Measurements from ENCODE around the gene TLR10.

The TLR10 gene

DNA sequence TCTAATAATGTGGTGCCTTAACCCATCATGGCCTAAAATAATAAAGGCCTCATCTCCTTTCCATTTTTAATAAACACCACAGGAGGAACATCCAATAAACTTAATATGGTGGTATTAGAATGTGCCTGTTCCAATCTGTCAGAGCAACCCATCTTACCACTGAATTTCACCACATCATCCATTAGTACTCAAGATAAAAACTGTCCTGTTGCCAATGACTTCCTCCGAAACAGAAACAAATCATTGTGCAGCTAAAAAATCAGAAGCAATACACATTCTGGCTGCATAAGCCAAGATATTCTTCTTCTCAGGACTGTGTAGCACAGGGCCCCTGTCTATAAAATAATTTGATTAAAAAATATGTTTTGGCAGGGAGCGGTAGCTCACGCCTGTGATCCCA lies 18.5 kb downstream of the TLR10 start:
- no peak for DNase-seq (ENCODE audit: low read depth)

DNA sequence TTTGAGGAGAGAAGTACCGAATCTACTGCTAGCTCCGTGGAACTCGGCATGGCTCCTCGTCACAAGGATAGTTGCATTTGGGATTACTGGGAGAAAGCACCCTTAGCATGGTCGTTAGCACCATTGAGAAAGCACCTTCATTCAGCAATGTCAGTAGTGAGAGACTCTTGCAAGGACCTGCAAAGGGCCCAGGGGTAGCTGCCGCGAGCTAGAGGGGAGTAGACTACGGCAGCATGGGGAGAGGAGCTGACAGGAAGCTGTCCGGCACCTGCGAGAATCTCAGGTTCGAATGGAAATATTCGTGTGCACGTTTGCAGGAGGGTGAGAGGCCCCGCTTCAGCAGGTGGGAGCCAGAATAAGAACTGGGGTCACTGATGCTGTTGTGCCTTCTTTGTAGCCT lies 20.2 kb downstream of the TLR10 start:
- no peak for DNase-seq (ENCODE audit: low read depth)

DNA sequence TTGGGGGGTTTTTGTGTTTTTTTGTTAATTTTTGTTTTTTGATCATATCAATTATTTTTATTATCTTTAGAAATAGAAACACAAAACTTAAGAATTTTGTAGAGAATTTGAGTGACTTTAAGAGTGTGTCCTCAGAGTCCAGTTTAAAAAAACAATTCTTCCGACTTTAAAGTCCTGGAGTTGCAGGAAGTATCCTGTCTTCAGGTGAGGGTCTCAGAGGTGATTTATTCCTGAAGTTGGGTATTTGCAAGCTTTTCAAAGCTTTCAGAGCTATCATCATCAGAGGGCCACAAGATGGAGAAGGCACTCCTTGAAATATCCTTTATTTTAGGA lies 23.0 kb downstream of the TLR10 start:
- no peak for DNase-seq (ENCODE audit: low read depth)

DNA sequence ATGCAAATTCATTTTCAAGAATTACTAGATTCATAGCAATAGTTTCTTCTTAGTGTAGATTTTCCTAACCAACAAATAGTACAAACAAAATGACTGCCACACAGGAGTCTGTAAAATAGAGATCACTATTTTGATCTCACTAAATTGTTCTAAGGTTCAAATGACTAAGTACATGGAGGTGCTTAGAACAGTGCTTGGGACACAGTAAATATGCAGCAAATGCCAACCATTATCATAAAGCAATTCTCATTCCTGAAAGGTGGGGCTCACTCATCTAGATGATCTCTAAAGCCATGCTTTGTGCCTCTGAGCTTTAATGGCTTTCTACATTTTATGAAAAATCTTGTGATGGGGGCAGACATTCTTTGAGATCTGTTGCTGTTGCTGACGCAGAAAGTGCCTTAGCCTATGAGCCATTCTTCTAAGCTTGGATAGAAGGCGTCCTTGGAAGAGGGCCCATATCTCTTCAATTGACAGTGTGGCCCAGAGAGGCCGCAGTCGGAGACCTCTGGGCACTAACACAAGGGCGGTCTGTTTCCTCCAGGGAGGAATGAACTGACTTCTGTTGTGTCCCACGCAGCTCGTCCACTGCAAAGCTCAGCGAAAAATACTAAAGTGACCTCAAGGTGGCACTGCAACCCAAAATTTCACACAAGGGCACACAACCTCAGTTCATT lies 23.5 kb downstream of the TLR10 start:
- DNase-seq (ENCODE audit: low read depth): no peak

DNA sequence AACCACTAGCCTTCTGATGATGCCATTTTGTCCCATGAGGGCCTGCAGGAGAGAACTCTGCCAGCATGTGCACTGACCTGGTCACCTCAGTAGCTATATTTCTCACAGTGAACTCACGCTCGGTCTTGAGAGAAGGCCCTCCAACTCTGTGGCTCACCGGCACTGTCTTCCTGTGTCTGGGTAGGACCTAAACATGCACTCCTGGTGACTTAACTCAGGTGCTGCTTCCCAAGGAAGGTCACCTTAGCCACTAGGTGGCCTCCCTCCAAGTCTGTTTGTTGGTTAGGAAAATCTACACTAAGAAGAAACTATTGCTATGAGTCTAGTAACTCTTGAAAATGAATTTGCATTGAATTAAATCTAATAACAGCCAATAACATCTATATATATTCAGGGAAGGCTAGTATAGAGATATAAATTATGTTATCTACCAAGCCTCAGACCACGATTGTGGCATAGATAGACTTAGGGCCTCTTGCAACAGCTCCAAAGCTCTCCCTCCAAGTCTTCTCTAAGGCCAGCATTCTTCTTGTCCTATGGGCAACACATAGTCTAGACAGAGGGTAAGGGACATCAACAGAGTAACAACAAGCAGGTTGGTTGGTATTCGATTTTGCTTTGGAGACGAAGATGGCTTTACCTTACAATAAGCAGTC lies 24.7 kb downstream of the TLR10 start:
- no peak for DNase-seq (ENCODE audit: low read depth)

DNA sequence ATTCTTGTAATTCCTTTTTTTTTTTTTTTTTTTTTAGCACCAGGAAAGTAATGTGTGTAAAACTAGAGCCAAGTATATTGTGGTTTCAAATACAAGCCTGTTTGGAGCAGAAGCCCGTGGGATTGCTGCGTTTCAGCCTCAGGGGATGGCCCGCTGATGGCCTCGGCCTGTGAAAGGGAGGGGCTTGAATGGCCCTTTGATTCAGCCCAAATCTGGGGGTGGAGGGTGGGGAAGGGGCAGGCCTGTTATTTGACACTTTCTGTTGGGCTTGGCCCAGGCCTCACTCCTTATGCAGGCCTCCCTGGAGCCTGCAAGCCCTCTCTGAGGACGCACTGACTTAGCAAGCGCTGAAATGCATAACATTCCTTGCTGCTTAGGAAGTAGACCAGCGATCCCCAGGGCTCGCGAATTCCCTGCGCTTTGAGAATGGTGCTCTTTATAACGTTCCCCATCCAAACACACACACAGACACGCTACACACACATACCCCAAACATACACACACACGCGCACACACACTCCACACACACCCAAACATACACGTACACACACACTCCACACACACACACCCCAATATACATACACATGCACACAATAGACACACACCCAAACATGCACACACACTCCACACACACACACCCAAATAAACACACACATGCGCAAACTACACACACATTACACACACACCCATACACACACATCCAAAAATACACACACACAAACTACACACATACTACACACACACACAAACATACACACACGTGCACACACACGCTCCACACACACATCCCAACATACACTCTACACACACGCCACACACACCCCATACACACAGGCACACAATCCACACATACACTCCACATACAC lies 29.6 kb downstream of the TLR10 start:
- peak; percentile 88 for DNase-seq (ENCODE audit: low read depth)

DNA sequence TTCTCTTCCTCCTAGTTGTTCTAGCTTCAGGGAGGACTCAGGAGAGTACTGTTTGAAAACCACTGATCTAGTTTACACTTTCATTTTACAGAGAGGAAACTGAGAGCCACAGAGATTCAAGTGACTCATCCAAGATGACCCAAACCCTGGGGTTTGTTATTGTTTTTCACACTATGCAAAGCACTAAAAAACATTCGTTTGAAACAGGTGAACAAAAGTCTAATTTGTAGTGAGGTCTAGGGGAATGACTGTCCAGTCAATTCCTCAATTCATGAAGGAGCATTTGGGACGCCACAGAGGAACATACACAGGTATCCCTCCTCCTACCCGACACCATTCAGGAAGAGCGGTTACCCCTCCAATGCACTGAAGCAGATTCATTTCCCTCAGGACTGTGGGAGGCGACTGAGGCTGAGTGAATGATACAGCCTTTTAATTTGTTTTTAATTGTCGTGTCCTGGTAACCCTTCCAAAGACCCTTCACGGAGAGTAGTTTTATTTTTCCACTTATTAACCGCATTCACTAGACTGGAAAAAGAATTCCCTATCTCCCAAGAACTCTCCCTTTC lies 30.3 kb downstream of the TLR10 start:
- DNase-seq (ENCODE audit: low read depth): peak; percentile 12

DNA sequence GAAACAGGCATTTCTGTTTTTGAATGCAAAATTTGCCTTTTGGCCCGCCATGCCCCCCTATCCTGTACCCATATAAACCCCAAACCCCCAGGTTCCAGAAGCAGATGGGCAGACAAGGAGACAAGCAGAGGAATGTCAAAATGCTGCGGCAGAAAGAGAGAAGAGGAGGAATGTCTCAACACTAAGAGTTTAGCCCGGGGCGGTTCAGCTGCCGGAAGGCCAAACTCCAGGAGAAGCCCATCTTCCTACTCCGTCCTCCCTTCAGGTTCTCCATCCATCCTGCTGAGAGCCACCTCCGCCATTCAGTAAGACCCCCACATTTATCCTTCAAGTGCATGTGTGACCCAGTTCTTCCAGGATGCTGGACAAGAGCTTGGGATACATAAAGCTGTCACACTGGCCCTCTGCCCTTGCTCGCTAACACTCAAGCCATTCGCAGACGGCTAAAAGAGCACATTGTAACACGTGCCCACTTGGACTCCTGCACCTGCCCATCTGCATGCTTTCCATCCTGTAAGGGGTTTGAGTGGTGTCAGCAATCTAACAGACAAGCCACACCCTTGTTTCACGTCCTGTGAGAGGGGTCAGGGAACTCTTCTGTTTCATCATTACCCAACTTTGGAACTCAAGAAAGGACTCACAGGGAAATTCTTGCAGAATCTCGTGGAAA lies 31.3 kb downstream of the TLR10 start:
- no peak for DNase-seq (ENCODE audit: low read depth)

DNA sequence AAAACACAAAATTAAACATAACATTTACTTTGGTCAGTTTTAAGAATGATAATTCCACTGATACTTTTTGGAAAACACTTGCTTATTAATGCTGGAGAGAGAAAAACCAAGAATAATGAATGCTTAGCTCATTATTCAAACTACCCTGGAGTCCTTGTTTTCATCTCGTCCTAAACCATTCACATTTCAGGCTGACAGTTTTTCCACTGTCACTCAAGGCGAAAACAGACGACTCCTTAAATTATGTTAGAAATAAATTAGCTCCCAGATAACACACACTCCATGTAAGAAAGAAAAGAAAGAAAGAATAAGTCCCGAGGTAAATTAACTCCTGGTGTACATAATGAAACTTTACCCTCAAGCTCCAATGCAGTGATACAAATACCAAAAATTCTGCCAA lies 33.5 kb downstream of the TLR10 start:
- no peak for DNase-seq (ENCODE audit: low read depth)

DNA sequence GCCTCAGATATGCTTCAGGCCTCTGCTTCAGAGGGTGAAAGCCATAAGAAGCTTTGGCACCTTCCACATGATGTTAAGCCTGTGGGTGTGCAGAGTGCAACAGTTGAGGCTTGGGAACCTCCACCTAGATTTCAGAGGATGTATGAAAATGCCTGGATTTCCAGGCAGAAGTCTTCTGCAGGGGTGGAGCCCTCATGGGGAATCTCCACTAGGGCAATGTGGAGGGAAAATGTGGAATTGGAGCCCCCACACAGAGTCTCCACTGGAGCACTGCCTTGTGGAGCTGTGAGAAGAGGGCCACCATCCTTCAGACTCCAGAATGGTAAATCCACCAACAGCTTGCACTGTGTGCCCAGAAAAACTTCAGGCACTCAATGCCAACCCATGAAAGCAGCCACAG lies 35.2 kb downstream of the TLR10 start:
- no peak for DNase-seq (ENCODE audit: low read depth)

DNA sequence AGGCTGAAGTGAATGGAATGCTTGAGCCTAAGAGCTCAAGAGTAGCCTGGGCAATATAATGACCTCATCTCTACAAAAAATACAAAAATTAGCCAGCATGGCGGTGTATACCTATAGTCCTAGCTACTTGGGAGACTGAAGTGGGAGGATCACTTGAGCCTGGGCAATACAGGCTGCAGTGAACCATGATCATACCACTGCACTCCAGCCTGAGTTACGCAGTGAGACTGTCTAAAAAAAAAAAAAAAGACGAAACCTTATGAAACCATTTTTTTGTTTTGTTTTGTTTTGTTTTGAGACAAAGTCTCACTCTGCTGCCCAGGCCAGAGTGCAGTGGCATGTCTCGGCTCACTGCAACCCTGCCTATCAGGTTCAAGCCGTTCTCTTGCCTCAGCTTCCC lies 36.9 kb downstream of the TLR10 start:
- DNase-seq (ENCODE audit: low read depth): no peak

DNA sequence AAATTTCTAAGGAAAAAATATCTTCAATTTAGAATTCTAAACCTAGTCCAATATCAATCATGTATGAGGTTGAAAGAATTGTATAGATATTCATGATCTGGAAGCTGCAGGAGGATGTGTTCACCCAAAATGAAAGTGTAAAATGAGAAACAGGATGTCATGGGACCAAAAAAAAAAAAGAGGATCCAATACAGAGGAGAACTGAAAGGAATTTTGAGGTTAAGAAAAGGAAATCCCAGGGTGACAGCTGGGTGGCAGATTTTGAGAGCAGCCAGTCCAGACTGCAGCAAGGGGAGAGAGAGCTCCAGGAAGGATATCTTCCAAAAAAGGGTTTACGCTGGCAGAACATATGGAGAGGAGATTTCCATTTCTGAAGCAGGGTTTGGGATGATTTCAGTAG lies 38.9 kb downstream of the TLR10 start:
- DNase-seq (ENCODE audit: low read depth): no peak

DNA sequence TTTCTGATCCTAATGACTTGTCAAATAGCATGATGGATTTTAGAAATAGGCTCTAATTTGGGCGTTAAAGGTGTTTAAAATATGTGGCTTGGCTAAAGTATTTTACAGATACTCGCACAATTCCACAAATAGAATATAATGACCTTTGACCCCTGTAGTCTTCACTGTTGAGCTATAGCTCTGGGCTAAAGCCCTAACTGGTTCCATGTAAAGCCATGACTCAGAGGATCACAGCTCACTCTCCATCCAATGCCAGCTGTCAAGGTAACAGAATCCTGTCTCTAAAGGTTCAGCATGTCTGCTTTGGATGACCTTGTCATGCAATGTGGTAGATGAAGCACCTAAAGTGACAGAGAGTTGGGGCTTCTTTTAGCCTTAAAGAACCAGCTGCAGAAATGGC lies 42.5 kb downstream of the TLR10 start:
- no peak for DNase-seq (ENCODE audit: low read depth)

DNA sequence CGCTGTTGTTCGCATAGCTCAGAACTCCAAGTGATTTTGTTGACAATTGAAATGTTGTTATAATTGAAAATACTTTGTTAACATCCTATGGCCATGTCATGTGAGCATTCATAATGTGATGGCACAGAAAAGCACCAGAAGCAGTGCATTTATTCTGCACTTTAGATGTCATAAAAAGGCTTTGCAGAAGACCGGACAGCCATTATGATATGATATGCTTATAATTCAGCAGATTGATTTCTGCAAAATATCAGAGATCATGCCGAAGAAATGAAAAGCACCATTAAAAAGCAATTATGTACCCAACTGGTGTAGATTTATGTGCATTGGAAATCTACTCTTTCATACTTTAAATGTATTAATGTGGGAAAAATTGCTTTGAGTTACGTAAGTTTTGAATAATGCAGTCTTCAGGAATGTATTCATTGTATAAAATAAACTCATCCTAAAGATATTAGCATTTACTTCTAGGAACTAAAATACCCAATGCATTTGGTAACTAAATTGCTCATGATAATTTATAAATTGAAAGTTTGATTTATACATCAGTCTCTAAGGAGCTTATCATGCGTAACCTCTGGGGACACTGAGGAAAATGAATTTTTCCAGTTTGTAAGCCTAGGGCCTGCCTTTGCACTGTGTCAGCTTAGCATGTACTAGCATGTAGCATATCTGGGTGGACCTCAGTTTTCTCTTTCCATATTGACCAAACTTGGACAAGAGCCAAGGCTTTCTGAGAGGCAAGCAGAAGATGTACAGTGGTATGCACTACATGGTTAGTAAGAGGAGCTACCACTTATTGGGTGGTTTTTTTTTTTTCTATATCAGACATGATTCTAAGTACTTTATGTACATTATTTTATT lies 43.6 kb downstream of the TLR10 start:
- no peak for DNase-seq (ENCODE audit: low read depth)

DNA sequence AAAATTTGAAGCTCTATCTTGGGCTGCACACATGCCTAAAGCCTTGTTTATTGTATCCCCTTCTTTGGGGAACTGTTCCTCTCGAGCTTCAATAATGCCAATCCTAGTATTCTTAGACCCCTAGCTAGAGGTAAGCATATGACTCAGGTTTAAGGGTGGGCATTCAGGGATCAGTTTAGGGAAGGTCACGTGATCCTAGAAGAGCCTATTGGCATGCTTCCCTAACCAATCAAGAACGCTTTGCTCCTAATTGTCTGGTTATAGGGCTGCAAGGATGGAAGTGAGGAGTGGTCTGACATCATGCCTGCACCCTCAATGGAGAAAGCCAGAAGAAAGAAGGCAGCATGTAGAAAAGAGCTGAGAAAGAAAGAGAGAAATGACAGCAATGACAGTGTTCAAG lies 46.9 kb downstream of the TLR10 start:
- DNase-seq (ENCODE audit: low read depth): no peak

DNA sequence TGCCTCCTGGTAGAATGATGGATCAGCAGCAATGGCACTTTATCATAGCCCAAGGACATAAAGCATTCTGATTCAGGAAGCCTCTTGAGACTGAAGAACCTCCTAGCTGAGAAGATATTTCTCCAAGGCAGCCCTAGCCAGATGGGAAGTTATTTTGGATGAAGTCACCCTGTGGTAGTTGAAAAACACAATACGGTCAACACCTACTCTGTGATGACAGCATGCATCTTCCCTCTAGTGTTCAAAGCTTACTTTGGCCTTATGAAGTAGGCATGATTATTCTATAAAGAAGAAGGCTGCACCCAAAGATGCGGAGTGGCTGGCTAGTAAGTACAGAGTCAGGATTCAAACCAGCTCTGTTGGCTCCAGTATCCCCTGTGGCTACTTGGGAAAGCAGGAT lies 47.9 kb downstream of the TLR10 start:
- DNase-seq (ENCODE audit: low read depth): no peak

DNA sequence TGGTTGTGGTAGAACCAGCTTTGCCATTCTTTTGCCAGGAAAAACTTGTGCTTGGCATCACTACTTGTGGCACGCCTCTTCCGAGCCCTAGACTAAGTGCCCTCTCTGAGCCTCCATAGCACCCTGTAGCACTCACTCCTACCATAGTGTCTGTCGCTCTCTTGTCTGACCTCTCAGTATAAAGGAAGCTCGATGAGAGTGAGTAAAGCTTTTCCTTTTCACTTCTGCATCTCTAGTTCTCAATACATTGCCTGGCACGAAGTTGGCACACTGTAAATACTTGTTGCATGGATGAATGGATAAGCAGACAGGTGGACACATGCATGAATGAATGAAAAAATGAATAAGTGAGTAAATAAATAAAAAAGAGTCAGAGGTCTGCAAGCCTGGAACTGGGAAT lies 48.3 kb downstream of the TLR10 start:
- no peak for DNase-seq (ENCODE audit: low read depth)

DNA sequence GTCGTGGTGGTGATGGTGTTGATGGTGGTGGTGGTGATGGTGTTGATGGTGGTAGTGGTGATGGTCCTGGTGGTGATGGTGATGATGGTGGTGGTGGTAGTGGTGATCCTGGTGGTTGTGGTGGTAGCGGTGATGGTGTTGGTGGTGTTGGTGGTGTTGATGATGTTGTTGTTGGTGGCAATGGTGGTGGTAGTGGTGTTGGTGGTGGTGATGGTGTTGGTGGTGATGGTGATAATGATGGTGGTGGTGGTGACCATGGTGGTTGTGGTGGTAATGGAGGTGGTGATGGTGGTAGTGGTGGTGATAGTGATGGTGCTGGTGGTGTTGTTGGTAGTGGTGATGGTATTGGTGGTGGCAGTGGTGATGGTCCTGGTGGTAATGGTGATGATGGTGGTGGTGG lies 49.1 kb downstream of the TLR10 start:
- DNase-seq (ENCODE audit: low read depth): no peak

DNA sequence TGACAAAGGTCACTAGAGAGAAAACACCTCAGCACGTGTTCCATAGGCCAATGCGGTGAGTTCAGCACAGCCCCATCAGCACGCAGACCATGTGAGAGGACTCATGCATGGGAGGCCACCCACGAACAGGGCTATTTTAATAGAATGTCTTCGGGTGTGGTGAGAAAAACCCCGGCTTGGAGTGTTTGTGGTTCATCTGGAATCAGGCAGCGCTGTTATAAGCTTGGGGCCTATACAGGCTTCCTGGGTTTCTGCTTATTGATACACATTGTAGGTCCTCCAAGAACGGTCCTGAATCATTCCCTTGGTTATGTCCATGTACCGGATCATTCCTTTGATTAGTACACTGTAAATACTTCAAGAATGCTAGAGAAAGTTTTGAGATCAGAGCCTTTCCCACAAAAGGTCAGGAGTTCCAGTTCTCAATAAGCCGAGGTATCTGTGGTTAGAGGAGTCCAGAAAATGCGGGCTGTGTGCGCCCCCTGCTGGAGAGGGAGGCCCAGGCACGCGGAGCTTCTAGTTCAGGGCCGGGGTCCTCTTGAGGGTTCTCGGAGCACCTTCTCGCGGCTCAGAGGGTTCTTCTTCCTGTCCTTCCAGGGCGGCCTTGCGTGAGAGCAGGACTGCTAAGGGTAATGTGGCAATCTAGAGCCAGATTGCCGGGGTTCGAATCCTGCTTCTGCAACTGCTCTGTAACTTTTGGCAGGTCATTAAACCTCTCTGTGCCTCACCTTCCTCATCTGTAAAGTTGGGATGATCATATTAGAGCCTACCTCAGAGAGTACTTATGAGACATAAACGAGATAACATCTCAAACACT lies 51.8 kb downstream of the TLR10 start:
- peak; percentile 79 for DNase-seq (ENCODE audit: low read depth)

DNA sequence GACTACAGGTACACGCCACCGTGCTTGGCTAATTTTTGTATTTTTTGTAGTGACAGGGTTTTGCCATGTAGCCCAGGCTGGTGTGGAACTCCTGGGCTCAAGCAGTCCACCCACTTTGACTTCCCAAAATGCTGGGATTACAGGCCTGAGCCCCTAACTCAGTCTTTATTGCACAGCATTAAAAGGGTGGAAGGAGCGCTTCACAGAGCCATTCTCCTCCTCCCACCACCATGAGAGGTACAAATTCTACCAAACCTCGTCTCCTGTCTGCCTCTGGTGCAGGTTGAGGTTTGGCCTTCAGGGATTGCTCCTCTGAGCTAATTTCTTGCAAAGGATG lies 52.3 kb downstream of the TLR10 start:
- DNase-seq (ENCODE audit: low read depth): no peak
